Fibroblast of skin of left biceps (primary cell): ENCODE results near the gene SKA1.
"Not testable (repeated sequence)": the region's sequence is repeated elsewhere in the genome, so short reads cannot be mapped to it uniquely, and the experiment has no call there.

Experiments
- DNase-seq, 2 experiments: peaks; one replicate each; pipeline ENCODE4 v3.0.0-alpha.2; 2013; ENCODE audit warnings: low read depth in 2 of 2

Gene SKA1

GRCh38 chr18:50429207-50429948 is 54.5 kb downstream of the SKA1 start:
- DNase-seq: no peak

- DNase-seq: no peak
These were observed 58.1 kb downstream of the SKA1 start for GRCh38 chr18:50432915-50433314.

- DNase-seq: not testable (repeated sequence)
These were observed 61.9 kb downstream of the SKA1 start for GRCh38 chr18:50436742-50437141.

- DNase-seq: no peak
These were observed 64.7 kb downstream of the SKA1 start for GRCh38 chr18:50439460-50440015.

- no peak for DNase-seq
These were observed 66.2 kb downstream of the SKA1 start for GRCh38 chr18:50441016-50441415.

- no peak for DNase-seq
These were observed 66.7 kb downstream of the SKA1 start for GRCh38 chr18:50441501-50441900.
